RWPE2 (cell line): ENCODE measurements around the gene NDUFB4.

Source experiments
- ATAC-seq: fragments of 200-7000 bp; cut with Tn5 transposase; 3 replicates; pipeline ENCODE4 v1.9.1; 2021; ENCODE audit warnings: low read depth
- DNase-seq: peaks from one replicate; pipeline ENCODE4 v3.0.0-alpha.2; 2020; ENCODE audit warnings: low spot score
- H3K27ac ChIP-seq: fragments of 450-650 bp; 2 replicates; pipeline ENCODE4 v1.5.1; 2017; ENCODE audit warnings: mild to moderate bottlenecking; ENCODE audit not compliant: poor library complexity, severe bottlenecking
- H3K27me3 ChIP-seq: fragments of 250-450 bp; sonication (Bioruptor Pico); 2 replicates; pipeline ENCODE4 v1.5.1; 2021; ENCODE audit warnings: mild to moderate bottlenecking, moderate library complexity; ENCODE audit not compliant: insufficient read depth, poor library complexity, severe bottlenecking
- H3K36me3 ChIP-seq: fragments of 250-450 bp; sonication (Bioruptor Pico); 2 replicates; pipeline ENCODE4 v1.5.1; 2020; ENCODE audit warnings: low read depth, mild to moderate bottlenecking, moderate library complexity
- H3K4me1 ChIP-seq: fragments of 250-450 bp; sonication (Bioruptor Pico); 2 replicates; pipeline ENCODE4 v1.5.1; 2021; ENCODE audit warnings: mild to moderate bottlenecking, moderate library complexity; ENCODE audit not compliant: insufficient read depth, poor library complexity, severe bottlenecking
- H3K4me3 ChIP-seq: fragments of 250-450 bp; sonication (Bioruptor Pico); 2 replicates; pipeline ENCODE4 v1.5.1; 2021; ENCODE audit warnings: mild to moderate bottlenecking, moderate library complexity; ENCODE audit not compliant: severe bottlenecking
- H3K9me3 ChIP-seq: fragments of 250-450 bp; sonication (Bioruptor Pico); 2 replicates; pipeline ENCODE4 v1.5.1; 2021; ENCODE audit warnings: mild to moderate bottlenecking, moderate library complexity; ENCODE audit not compliant: severe bottlenecking
- TF ChIP-seq, protein P1 (sequence below): fragments of 450-650 bp; IDR thresholded peaks from one replicate; pipeline ENCODE4 v1.5.1; 2017; ENCODE audit warnings: mild to moderate bottlenecking, moderate library complexity; ENCODE audit not compliant: poor library complexity, severe bottlenecking

The NDUFB4 gene

DNA sequence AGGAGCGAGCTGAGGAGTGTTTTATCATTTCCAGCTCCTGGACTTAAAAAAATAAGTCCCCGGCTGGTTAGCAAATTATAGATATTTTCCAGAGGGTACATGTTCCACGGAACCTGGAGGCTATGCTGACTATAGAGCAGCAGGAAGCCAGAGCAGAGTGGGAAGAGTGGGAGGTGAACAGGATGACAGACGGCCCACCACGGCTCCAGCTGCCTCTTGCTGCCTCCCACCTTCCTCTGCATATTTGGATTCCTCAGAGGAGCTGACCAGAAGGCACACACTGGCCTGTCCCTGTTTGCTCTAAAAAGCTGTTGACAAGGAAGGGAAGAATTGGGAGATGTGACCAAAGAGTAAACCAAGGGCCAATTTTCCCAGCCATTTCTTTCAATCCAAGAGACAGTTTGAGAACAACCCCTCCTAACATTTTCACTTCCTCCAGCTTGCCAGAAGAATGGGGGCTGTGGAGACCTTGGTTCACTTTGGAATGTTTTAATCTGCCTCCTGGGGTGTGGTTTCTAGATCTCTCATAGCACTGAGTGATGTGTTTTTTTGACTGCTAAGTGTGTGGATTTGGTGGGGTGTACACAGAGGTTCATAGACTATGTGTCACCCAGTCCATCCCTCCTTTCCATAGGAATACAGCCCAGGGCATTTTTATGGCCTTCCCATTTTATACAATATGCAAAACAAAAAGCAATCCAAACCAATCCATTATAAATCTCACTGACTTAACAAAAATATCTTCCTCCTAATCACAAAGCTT, 49.1 kb downstream of the NDUFB4 start:
- TF ChIP-seq, protein P1, sequence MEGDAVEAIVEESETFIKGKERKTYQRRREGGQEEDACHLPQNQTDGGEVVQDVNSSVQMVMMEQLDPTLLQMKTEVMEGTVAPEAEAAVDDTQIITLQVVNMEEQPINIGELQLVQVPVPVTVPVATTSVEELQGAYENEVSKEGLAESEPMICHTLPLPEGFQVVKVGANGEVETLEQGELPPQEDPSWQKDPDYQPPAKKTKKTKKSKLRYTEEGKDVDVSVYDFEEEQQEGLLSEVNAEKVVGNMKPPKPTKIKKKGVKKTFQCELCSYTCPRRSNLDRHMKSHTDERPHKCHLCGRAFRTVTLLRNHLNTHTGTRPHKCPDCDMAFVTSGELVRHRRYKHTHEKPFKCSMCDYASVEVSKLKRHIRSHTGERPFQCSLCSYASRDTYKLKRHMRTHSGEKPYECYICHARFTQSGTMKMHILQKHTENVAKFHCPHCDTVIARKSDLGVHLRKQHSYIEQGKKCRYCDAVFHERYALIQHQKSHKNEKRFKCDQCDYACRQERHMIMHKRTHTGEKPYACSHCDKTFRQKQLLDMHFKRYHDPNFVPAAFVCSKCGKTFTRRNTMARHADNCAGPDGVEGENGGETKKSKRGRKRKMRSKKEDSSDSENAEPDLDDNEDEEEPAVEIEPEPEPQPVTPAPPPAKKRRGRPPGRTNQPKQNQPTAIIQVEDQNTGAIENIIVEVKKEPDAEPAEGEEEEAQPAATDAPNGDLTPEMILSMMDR: no peak
- Histone ChIP-seq H3K27ac (no peak overlapping the region), H3K4me3 (no peak overlapping the region), H3K36me3 (no peaks in the 10 kb centered on the region), H3K4me1 (no peaks in the 10 kb centered on the region), H3K27me3 (no peaks in the 10 kb centered on the region), H3K9me3 (no peaks in the 10 kb centered on the region)
- no peak for DNase-seq
- no peak for ATAC-seq

DNA sequence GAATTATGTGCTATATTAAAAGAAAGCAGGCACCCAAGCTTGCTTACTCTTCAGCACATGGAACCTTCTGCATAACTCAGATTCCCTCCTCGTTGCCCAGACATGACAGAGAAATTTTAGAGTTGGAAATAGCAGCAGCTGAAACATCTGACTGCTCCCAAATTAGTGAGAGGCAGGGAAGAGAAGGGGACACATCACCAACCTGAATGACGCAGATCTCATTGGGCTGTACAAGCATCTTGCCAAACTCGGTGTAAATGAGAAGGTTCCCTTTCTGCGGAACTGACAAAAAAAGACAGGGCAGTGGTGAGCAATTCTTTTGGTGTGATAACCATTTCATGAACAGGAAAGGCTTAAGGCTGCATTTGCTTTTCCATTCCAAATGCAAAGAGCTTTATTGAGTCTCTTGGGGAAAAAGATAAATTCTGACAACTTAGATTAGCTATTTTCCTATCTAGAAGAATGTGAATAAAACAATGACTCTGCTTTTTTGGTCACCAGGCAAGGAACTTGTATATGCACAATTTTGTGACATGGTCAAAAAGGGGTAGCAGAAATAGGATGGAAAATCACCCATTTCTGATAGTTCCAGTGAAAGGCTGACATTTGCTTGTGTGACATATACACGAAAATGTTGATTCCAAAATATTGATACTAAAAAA, 50.8 kb downstream of the NDUFB4 start:
- Histone ChIP-seq H3K4me3 (no peak overlapping the region), H3K4me1 (no peaks in the 10 kb centered on the region), H3K27ac (no peak overlapping the region), H3K36me3 (no peaks in the 10 kb centered on the region), H3K27me3 (no peaks in the 10 kb centered on the region), H3K9me3 (no peaks in the 10 kb centered on the region)
- ATAC-seq: no peak
- TF ChIP-seq, protein P1: no peak
- DNase-seq: no peak

DNA sequence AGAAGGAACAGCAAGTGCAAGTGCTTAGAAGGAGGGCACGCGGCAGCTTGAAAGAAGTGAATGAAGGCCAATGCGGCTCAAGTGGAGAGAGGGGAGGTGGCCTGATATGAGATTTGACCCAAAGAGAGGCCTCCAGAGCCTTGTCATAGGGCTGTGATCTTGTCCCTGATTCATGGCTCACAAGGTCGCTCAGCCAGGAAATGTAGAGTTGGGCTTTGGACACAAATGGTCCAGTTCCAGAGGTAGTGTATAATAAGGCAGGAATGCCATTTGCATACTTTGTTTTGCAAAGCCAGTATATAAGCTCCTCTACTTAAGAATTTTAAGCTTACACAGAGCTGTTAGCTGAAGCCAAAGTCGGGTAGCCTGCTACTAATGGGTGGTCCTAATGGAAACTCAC, 52.2 kb downstream of the NDUFB4 start:
- H3K4me3 ChIP-seq: no peak overlapping the region
- no peak overlapping the region for H3K27ac ChIP-seq
- H3K27me3 ChIP-seq: no peaks in the 10 kb centered on the region
- no peaks in the 10 kb centered on the region for H3K9me3 ChIP-seq
- no peaks in the 10 kb centered on the region for H3K36me3 ChIP-seq
- H3K4me1 ChIP-seq: no peaks in the 10 kb centered on the region
- ATAC-seq (no peak), DNase-seq (no peak)
- TF ChIP-seq, protein P1: no peak

DNA sequence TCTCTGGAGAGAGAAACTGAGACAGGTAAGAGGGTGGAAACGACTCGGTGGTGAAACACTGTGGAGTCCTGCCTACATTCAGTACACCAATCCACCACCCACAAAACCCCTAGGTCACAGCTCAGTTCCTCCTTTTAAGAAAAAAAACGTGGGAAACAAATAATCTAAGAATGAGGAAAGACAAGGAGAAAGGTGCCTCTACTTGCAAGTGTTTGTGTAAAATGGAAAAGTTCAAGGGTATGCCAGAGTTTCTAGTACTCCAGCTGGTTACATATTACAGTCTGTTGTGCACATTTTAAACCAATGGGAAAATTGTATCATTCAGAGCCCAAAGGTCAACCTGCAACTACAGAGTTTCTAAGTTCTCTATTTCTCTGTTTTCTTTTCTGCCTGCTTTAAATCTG, 53.7 kb downstream of the NDUFB4 start:
- Histone ChIP-seq H3K27me3 (no peaks in the 10 kb centered on the region), H3K4me1 (no peaks in the 10 kb centered on the region), H3K9me3 (no peaks in the 10 kb centered on the region), H3K36me3 (no peaks in the 10 kb centered on the region), H3K27ac (no peak overlapping the region), H3K4me3 (no peak overlapping the region)
- no peak for DNase-seq
- no peak for ATAC-seq
- TF ChIP-seq, protein P1: no peak

DNA sequence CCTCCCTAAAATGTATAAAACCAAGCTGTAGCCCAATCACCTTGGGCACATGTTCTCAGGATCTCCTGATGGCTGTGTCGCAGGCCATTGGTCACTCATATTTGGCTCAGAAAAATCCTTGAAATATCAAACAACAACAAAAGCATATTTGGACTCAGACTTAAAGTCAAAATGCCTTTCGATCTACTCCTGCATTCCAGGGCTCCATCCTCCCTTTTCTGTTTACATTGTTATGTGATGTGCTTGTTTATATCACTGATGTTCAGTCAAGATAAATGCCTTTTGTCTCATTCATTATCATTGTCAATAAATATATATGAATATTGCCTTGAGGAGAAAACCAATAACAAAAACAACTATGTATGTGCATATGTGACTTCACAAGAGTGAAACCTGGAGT, 54.2 kb downstream of the NDUFB4 start:
- no peak for ATAC-seq
- TF ChIP-seq, protein P1: no peak

More for the DNA sequence above, 54.2 kb downstream of the NDUFB4 start:
- H3K9me3 ChIP-seq: no peaks in the 10 kb centered on the region
- no peaks in the 10 kb centered on the region for H3K27me3 ChIP-seq
- H3K27ac ChIP-seq: no peak overlapping the region
- no peak overlapping the region for H3K4me3 ChIP-seq
- no peak for DNase-seq
- no peaks in the 10 kb centered on the region for H3K36me3 ChIP-seq
- no peaks in the 10 kb centered on the region for H3K4me1 ChIP-seq
